Lower lobe of right lung (tissue), 2 donors: ENCODE results near the gene ULBP3. TPM values are rescaled to one million over a fixed set of nuclear protein-coding genes. Genes with fewer than 3 reads are reported as not detected.
"Not testable (repeated sequence)": the region's sequence is repeated elsewhere in the genome, so short reads cannot be mapped to it uniquely, and the experiment has no call there.

Experiments
- ATAC-seq, 2 donors: fragments of 200-7000 bp; cut with Tn5 transposase; one replicate each; pipeline ENCODE4 v1.9.1; 2020 to 2022; ENCODE audit warnings: mild to moderate bottlenecking in 2 of 2, moderate library complexity in 2 of 2
- DNase-seq: peaks from one replicate; pipeline ENCODE4 v3.0.0-alpha.2; 2020
- H3K27ac ChIP-seq: fragments of 200-600 bp; one replicate; pipeline ENCODE4 v1.8.0; 2022
- H3K27me3 ChIP-seq: fragments of 200-600 bp; one replicate; pipeline ENCODE4 v1.8.0; 2022; ENCODE audit warnings: low read depth
- H3K36me3 ChIP-seq: fragments of 200-600 bp; one replicate; pipeline ENCODE4 v1.8.0; 2022; ENCODE audit warnings: mild to moderate bottlenecking
- H3K4me1 ChIP-seq: fragments of 200-600 bp; one replicate; pipeline ENCODE4 v1.8.0; 2022
- H3K4me3 ChIP-seq: fragments of 200-600 bp; one replicate; pipeline ENCODE4 v1.8.0; 2022; ENCODE audit warnings: mild to moderate bottlenecking
- H3K9me3 ChIP-seq: fragments of 200-600 bp; one replicate; pipeline ENCODE4 v1.8.0; 2022
- CTCF ChIP-seq: fragments of 200-600 bp; IDR thresholded peaks from one replicate; pipeline ENCODE4 v1.8.0; 2022; ENCODE audit warnings: antibody characterized with exemption, mild to moderate bottlenecking
- intact Hi-C: fragments of 100-400 bp; cut with DNase I; formaldehyde crosslinking; loops from one replicate; pipeline ENCODE4 v1.11.0; 2022
- total RNA-seq: library from RNA; stranded (reverse); fragmentation: NEBNext Ultra II Directional; extraction: Animal tissue kit (Norgen Biotek cat#: 25700); gene quantifications from one replicate; pipeline ENCODE4 v1.2.1, GENCODE V29; 2021
- donor health status: DM: no; HTN: yes; CAD: no; lungs with severe emphysema.

ULBP3 gene
- total RNA-seq, 1 donor from 2014 or later = 2.4 TPM

GRCh38 chr6:150076196-150076893, 7.4 kb upstream of the ULBP3 start:
- H3K27ac ChIP-seq = no peak overlapping the region
- no peak for ATAC-seq
- TF ChIP-seq CTCF = no peak

GRCh38 chr6:150075034-150075421, 6.1 kb upstream of the ULBP3 start:
- intact Hi-C loops = no loop called here
- Histone ChIP-seq H3K9me3 (no peaks in the 10 kb centered on the region), H3K27ac (no peak overlapping the region), H3K36me3 (no peaks in the 10 kb centered on the region), H3K27me3 (no peaks in the 10 kb centered on the region), H3K4me1 (peaks cover 7% of the 10 kb centered on the region), H3K4me3 (no peak overlapping the region)
- no peak for TF ChIP-seq CTCF
- DNase-seq = no peak
- no peak for ATAC-seq

More at GRCh38 chr6:150076196-150076893, 7.4 kb upstream of the ULBP3 start:
- H3K27me3 ChIP-seq = no peaks in the 10 kb centered on the region
- intact Hi-C loops = no loop called here
- no peak for DNase-seq
- no peaks in the 10 kb centered on the region for H3K9me3 ChIP-seq
- H3K4me1 ChIP-seq = peaks cover 7% of the 10 kb centered on the region
- H3K36me3 ChIP-seq = no peaks in the 10 kb centered on the region
- H3K4me3 ChIP-seq = no peak overlapping the region

- ATAC-seq, H3K4me3 ChIP-seq, H3K9me3 ChIP-seq, H3K27ac ChIP-seq, H3K27me3 ChIP-seq, H3K36me3 ChIP-seq, H3K4me1 ChIP-seq, intact Hi-C loops, DNase-seq: not testable (repeated sequence)
Observed at GRCh38 chr6:150074396-150075033, 5.6 kb upstream of the ULBP3 start.

GRCh38 chr6:150072201-150072600, 3.3 kb upstream of the ULBP3 start:
- peak; percentile 92 for DNase-seq
- no peak overlapping the region for H3K27ac ChIP-seq

GRCh38 chr6:150070236-150070818, 1.4 kb upstream of the ULBP3 start:
- Histone ChIP-seq H3K27ac (no peak overlapping the region), H3K4me1 (peaks cover 16% of the 10 kb centered on the region), H3K4me3 (no peak overlapping the region), H3K36me3 (no peaks in the 10 kb centered on the region), H3K9me3 (no peaks in the 10 kb centered on the region), H3K27me3 (no peaks in the 10 kb centered on the region)
- intact Hi-C loops = no loop called here
- no peak for TF ChIP-seq CTCF
- no peak for DNase-seq
- no peak for ATAC-seq

More at GRCh38 chr6:150072201-150072600, 3.3 kb upstream of the ULBP3 start:
- no peaks in the 10 kb centered on the region for H3K27me3 ChIP-seq
- intact Hi-C loops = no loop called here
- H3K4me3 ChIP-seq = no peak overlapping the region
- peaks cover 16% of the 10 kb centered on the region for H3K4me1 ChIP-seq
- no peaks in the 10 kb centered on the region for H3K9me3 ChIP-seq
- no peak for TF ChIP-seq CTCF
- ATAC-seq = peak; percentile 82 to 84
- H3K36me3 ChIP-seq = no peaks in the 10 kb centered on the region

- Histone ChIP-seq H3K9me3 (no peaks in the 10 kb centered on the region), H3K4me3 (peak overlapping the region; percentile 76), H3K4me1 (peaks cover 16% of the 10 kb centered on the region), H3K27me3 (no peaks in the 10 kb centered on the region), H3K36me3 (no peaks in the 10 kb centered on the region), H3K27ac (peak overlapping the region; percentile 78)
- intact Hi-C loops = no loop called here
- no peak for DNase-seq
- ATAC-seq = no peak
- no peak for TF ChIP-seq CTCF
Observed at GRCh38 chr6:150069706-150070105, 785 bp upstream of the ULBP3 start.
